GM18861 (cell line): ENCODE measurements around the gene ALX3.

Experiments used
- ATAC-seq: cut with Tn5 transposase; IDR thresholded peaks from one replicate; pipeline ENCODE4 v1.9.1; 2021; ENCODE audit not compliant: unreplicated experiment

The ALX3 gene

GRCh38 chr1:110067479-110067892 is 3.0 kb downstream of the ALX3 start:
- ATAC-seq = no peak

GRCh38 chr1:110065841-110066240 is 4.6 kb downstream of the ALX3 start:
- ATAC-seq = no peak

GRCh38 chr1:110064576-110065337 is 5.7 kb downstream of the ALX3 start:
- no peak for ATAC-seq

GRCh38 chr1:110063781-110064180 is 6.7 kb downstream of the ALX3 start:
- no peak for ATAC-seq

- ATAC-seq = no peak
These were observed 7.9 kb downstream of the ALX3 start for GRCh38 chr1:110062612-110063011.

- no peak for ATAC-seq
These were observed 9.1 kb downstream of the ALX3 start for GRCh38 chr1:110061341-110061740.

- no peak for ATAC-seq
These were observed 9.8 kb downstream of the ALX3 start for GRCh38 chr1:110060662-110061060.

- no peak for ATAC-seq
These were observed 10.3 kb downstream of the ALX3 start for GRCh38 chr1:110060034-110060661.

- no peak for ATAC-seq
These were observed 11.2 kb downstream of the ALX3 start for GRCh38 chr1:110059133-110059863.

- no peak for ATAC-seq
These were observed 11.9 kb downstream of the ALX3 start for GRCh38 chr1:110058591-110058990.

- no peak for ATAC-seq
These were observed 12.4 kb downstream of the ALX3 start for GRCh38 chr1:110057963-110058518.

- ATAC-seq = no peak
These were observed 13.7 kb downstream of the ALX3 start for GRCh38 chr1:110056776-110057175.

- ATAC-seq = no peak
These were observed 14.2 kb downstream of the ALX3 start for GRCh38 chr1:110056285-110056683.

GRCh38 chr1:110055493-110056284 is 14.8 kb downstream of the ALX3 start:
- no peak for ATAC-seq

- no peak for ATAC-seq
These were observed 16.7 kb downstream of the ALX3 start for GRCh38 chr1:110053552-110054428.

GRCh38 chr1:110051262-110051648 is 19.2 kb downstream of the ALX3 start:
- no peak for ATAC-seq

- ATAC-seq = no peak
These were observed 19.7 kb downstream of the ALX3 start for GRCh38 chr1:110050602-110051261.

GRCh38 chr1:110049801-110050601 is 20.5 kb downstream of the ALX3 start:
- ATAC-seq = no peak
